Omental fat pad (tissue), 4 donors: ENCODE data around the gene ACBD3. TPM values are rescaled to one million over a fixed set of nuclear protein-coding genes. Genes with fewer than 3 reads are reported as not detected.

ENCODE experiments used
- ATAC-seq: fragments of 150-250 bp; one replicate; pipeline ENCODE4 v1.9.1; 2016; ENCODE audit warnings: mild to moderate bottlenecking, moderate library complexity; ENCODE audit not compliant: low FRiP score
- DNase-seq: peaks from one replicate; pipeline ENCODE4 v3.0.0-alpha.2; 2019; ENCODE audit warnings: low spot score
- CTCF ChIP-seq, 3 donors: fragments of 450-650 bp; IDR thresholded peaks; one replicate each; pipeline ENCODE4 v1.5.1; 2016 to 2017; ENCODE audit warnings: antibody characterized with exemption in 3 of 3, mild to moderate bottlenecking in 3 of 3, moderate library complexity in 2 of 3
- total RNA-seq, 4 donors: library from RNA; depleted of rRNA; stranded (reverse); fragments of >200 nt; gene quantifications; one replicate each; pipeline ENCODE4 v1.1.0, GENCODE V29; 2016

ACBD3 gene
- total RNA-seq, 4 donors from 2014 or later, result 43.1 to 52.9 (median 48.1) TPM

GRCh38 chr1:226131639-226132038 lies 54.9 kb downstream of the ACBD3 start:
- no peak for ATAC-seq
- no peak for DNase-seq
- no peak for TF ChIP-seq CTCF (IDR thresholded peaks at IDR 0.05)

- no peak for ATAC-seq
- no peak for DNase-seq
- no peak for TF ChIP-seq CTCF (IDR thresholded peaks at IDR 0.05)
Measured at GRCh38 chr1:226129230-226129629, 57.3 kb downstream of the ACBD3 start.

- DNase-seq (no peak), ATAC-seq (no peak)
- TF ChIP-seq CTCF (IDR thresholded peaks at IDR 0.05), result no peak
Measured at GRCh38 chr1:226128487-226129075, 58.0 kb downstream of the ACBD3 start.

GRCh38 chr1:226126824-226127569 lies 59.5 kb downstream of the ACBD3 start:
- TF ChIP-seq CTCF (IDR thresholded peaks at IDR 0.05), result no peak

GRCh38 chr1:226125831-226126230 lies 60.7 kb downstream of the ACBD3 start:
- ATAC-seq (no peak), DNase-seq (no peak)
- no peak for TF ChIP-seq CTCF (IDR thresholded peaks at IDR 0.05)

More at GRCh38 chr1:226126824-226127569, 59.5 kb downstream of the ACBD3 start:
- DNase-seq (no peak), ATAC-seq (no peak)

- ATAC-seq (no peak), DNase-seq (peak; percentile 91)
- no peak for TF ChIP-seq CTCF (IDR thresholded peaks at IDR 0.05)
Measured at GRCh38 chr1:226125097-226125630, 61.4 kb downstream of the ACBD3 start.
